ENCODE measurements around the gene GOLGA8B.
"Not testable (repeated sequence)": the region's sequence is repeated elsewhere in the genome, so short reads cannot be mapped to it uniquely, and the experiment has no call there.

GOLGA8B gene

GRCh38 chr15:34597316-34597715 lies 13.9 kb upstream of the GOLGA8B start:
- DNase-seq, result no peak

GRCh38 chr15:34594361-34594760 lies 10.9 kb upstream of the GOLGA8B start:
- DNase-seq, result no peak

- DNase-seq, result no peak
Observed at GRCh38 chr15:34591306-34591705, 7.9 kb upstream of the GOLGA8B start.

GRCh38 chr15:34588046-34588674 lies 4.7 kb upstream of the GOLGA8B start:
- peak; percentile 66 for DNase-seq

GRCh38 chr15:34585966-34586365 lies 2.5 kb upstream of the GOLGA8B start:
- not testable (repeated sequence) for DNase-seq

GRCh38 chr15:34584996-34585395 lies 1.5 kb upstream of the GOLGA8B start:
- no peak for DNase-seq

GRCh38 chr15:34584330-34584668 lies 848 bp upstream of the GOLGA8B start:
- DNase-seq, result no peak

GRCh38 chr15:34582461-34583371 lies 735 bp downstream of the GOLGA8B start:
- DNase-seq, result peak; percentile 37

GRCh38 chr15:34581687-34582460 lies 1.6 kb downstream of the GOLGA8B start:
- DNase-seq, result not testable (repeated sequence)

GRCh38 chr15:34581043-34581365 lies 2.4 kb downstream of the GOLGA8B start:
- DNase-seq, result no peak

GRCh38 chr15:34580251-34581042 lies 3.0 kb downstream of the GOLGA8B start:
- DNase-seq, result not testable (repeated sequence)

GRCh38 chr15:34578283-34578674 lies 5.2 kb downstream of the GOLGA8B start:
- no peak for DNase-seq

GRCh38 chr15:34577658-34578282 lies 5.7 kb downstream of the GOLGA8B start:
- not testable (repeated sequence) for DNase-seq

GRCh38 chr15:34575035-34575434 lies 8.4 kb downstream of the GOLGA8B start:
- not testable (repeated sequence) for DNase-seq

- not testable (repeated sequence) for DNase-seq
Observed at GRCh38 chr15:34572921-34573320, 10.5 kb downstream of the GOLGA8B start.

GRCh38 chr15:34572019-34572641 lies 11.3 kb downstream of the GOLGA8B start:
- DNase-seq, result not testable (repeated sequence)

- DNase-seq, result not testable (repeated sequence)
Observed at GRCh38 chr15:34569670-34570396, 13.6 kb downstream of the GOLGA8B start.

GRCh38 chr15:34567174-34567573 lies 16.3 kb downstream of the GOLGA8B start:
- DNase-seq, result not testable (repeated sequence)

- DNase-seq, result not testable (repeated sequence)
Observed at GRCh38 chr15:34564711-34565110, 18.7 kb downstream of the GOLGA8B start.

GRCh38 chr15:34560814-34561213 lies 22.6 kb downstream of the GOLGA8B start:
- not testable (repeated sequence) for DNase-seq

- DNase-seq, result not testable (repeated sequence)
Observed at GRCh38 chr15:34559764-34560163, 23.7 kb downstream of the GOLGA8B start.
